Testis (tissue), 5 donors: ENCODE data around the gene ERCC6L2. TPM values are rescaled to one million over a fixed set of nuclear protein-coding genes. Genes with fewer than 3 reads are reported as not detected.

Experiments
- DNase-seq: peaks from one replicate; pipeline ENCODE4 v3.0.0-alpha.2; 2019
- H3K27ac ChIP-seq, 2 donors: fragments of 200-600 bp; sonication (generic); one replicate each; pipeline ENCODE4 v1.5.1; 2019
- H3K27me3 ChIP-seq: fragments of 200-600 bp; sonication (generic); one replicate; pipeline ENCODE4 v1.5.1; 2019
- H3K36me3 ChIP-seq: fragments of 200-600 bp; sonication (generic); one replicate; pipeline ENCODE4 v1.5.1; 2017; ENCODE audit warnings: low read depth; ENCODE audit errors: missing control alignments
- H3K4me1 ChIP-seq: fragments of 200-600 bp; sonication (generic); one replicate; pipeline ENCODE4 v1.5.1; 2019
- H3K4me3 ChIP-seq, 2 donors: fragments of 200-600 bp; sonication (generic); one replicate each; pipeline ENCODE4 v1.5.1; 2017 to 2019
- H3K9me3 ChIP-seq: fragments of 200-600 bp; sonication (generic); one replicate; pipeline ENCODE4 v1.5.1; 2017
- POLR2A ChIP-seq: fragments of 450-650 bp; IDR thresholded peaks from one replicate; pipeline ENCODE4 v1.6.1; 2017; ENCODE audit warnings: antibody characterized with exemption, mild to moderate bottlenecking, moderate library complexity
- WGBS, 2 donors: methylation state at CpG; one replicate each; pipeline ENCODE4 v1.1.5; 2018; 5-methylcytosine and 5-hydroxymethylcytosine counted together
- intact Hi-C: fragments of 100-400 bp; cut with DNase I; formaldehyde crosslinking; loops from one replicate; pipeline ENCODE4 v1.15.1; 2023; ENCODE audit warnings: low total_unique reads
- long read RNA-seq, 2 donors: transcript quantifications; one replicate each; lab custom pipeline, GENCODE V29; 2026
- polyA plus RNA-seq: library from polyadenylated mRNA; stranded (reverse); fragments of 350-450 nt; fragmentation: Illumina TruSeq; extraction: RNeasy Lipid Tissue Mini Kit (QIAGEN cat#74804); gene quantifications from one replicate; pipeline ENCODE4 v1.2.3, GENCODE V29; 2014; ENCODE audit warnings: low read depth, low replicate concordance; ENCODE audit not compliant: insufficient read depth
- total RNA-seq, 2 donors: library from RNA; depleted of rRNA; stranded (reverse); fragments of >200 nt; gene quantifications; one replicate each; pipeline ENCODE4 v1.2.3, GENCODE V29; 2016
- TF ChIP-seq, protein P1 (sequence below), 3 experiments: fragments of 450-650 bp in 2 of 3; fragments of 200-600 bp in 1 of 3; sonication (generic) in 1 of 3; IDR thresholded peaks; one replicate each; pipeline ENCODE4 v1.5.1; 2016 to 2019; ENCODE audit warnings: antibody characterized with exemption in 3 of 3, mild to moderate bottlenecking in 2 of 3, moderate library complexity in 1 of 3

The ERCC6L2 gene, protein sequence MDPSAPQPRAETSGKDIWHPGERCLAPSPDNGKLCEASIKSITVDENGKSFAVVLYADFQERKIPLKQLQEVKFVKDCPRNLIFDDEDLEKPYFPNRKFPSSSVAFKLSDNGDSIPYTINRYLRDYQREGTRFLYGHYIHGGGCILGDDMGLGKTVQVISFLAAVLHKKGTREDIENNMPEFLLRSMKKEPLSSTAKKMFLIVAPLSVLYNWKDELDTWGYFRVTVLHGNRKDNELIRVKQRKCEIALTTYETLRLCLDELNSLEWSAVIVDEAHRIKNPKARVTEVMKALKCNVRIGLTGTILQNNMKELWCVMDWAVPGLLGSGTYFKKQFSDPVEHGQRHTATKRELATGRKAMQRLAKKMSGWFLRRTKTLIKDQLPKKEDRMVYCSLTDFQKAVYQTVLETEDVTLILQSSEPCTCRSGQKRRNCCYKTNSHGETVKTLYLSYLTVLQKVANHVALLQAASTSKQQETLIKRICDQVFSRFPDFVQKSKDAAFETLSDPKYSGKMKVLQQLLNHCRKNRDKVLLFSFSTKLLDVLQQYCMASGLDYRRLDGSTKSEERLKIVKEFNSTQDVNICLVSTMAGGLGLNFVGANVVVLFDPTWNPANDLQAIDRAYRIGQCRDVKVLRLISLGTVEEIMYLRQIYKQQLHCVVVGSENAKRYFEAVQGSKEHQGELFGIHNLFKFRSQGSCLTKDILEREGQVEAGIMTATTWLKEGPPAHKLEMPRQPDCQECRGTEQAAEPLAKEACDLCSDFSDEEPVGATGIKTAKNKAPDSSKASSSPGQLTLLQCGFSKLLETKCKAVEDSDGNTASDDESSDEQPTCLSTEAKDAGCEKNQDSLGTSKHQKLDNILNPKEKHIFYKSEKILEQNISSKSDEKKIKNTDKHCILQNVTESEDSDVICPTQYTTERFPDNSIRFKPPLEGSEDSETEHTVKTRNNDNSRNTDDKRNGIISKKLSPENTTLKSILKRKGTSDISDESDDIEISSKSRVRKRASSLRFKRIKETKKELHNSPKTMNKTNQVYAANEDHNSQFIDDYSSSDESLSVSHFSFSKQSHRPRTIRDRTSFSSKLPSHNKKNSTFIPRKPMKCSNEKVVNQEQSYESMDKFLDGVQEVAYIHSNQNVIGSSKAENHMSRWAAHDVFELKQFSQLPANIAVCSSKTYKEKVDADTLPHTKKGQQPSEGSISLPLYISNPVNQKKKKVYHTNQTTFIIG (N-terminal part only)
- total RNA-seq (100 to 1,000 TPM in 1 of 2 donors, 10 to 100 TPM in 1; 83.9 to 100 TPM), polyA plus RNA-seq (14.8 TPM)
- long read RNA-seq, donor 1, partial matches to known transcripts: 0 of 3 reads
- long read RNA-seq, donor 1, other reads (novel, unspliced or antisense): 0 of 3 reads
- long read RNA-seq, donor 2, partial matches to known transcripts: 0 of 1 reads
- long read RNA-seq, donor 2, other reads (novel, unspliced or antisense): 0 of 1 reads

DNA sequence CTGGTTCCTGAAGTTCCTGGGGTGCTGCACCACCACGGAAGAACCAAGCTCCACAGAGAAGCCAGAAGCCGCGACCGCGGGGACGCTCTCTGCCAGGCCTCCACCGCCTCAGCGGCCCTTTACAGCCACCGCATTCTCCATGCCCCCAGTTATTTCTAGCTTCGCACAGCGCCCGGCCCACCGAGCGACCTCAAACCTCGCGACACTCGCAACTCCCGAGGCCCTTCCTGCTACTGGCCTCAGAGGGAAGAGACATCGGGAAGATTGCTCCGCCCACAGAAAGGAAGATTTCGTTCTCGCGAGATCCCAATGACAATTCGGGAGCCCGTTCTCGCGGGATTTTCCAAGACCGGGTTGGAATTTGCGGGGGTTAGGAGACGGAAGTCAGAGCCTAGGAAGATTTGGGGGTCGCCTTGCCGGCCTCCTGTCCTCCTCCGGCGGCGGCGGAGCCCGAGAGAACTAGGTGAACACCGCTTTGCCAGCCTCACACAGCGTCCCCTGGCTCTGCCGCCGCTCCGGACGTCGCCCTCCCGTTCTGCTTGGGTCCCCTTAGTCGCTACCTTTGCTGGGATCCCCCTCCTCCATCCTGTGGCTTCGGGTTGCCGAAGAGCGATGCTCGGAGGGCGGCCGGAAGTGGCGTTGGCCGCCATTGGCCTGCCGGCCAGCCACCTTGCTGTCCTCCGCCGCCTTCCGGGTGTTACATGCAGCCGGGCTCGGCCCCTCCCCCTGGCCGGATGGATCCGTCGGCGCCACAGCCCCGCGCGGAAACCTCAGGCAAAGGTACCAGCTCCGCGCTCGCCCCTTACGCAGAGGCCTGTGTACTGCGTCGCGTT lies at the start of gene ERCC6L2:
ERCC6L2 (plus strand) TSS at position 387 of the 833 bp plus-strand sequence; CDS start at position 735, 348 bp downstream.
- 0% methylated on average over 42 to 73 of the region's 74 CpGs for WGBS, 2 donors
- Histone ChIP-seq H3K9me3 (no peaks in the 10 kb centered on the region), H3K4me1 (peaks cover 11% of the 10 kb centered on the region), H3K36me3 (no peaks in the 10 kb centered on the region), H3K27me3 (no peaks in the 10 kb centered on the region), H3K4me3 (no peak within 1 kb of the TSS), H3K27ac (peak within 1 kb of the TSS in 1 of 2 donors; percentile 100)
- intact Hi-C loops: loop anchor here (10.0 kb wide), 1 partner anchor 361 kb away; the partner anchor contains the start of gene PTCH1
- TF ChIP-seq, protein P1, sequence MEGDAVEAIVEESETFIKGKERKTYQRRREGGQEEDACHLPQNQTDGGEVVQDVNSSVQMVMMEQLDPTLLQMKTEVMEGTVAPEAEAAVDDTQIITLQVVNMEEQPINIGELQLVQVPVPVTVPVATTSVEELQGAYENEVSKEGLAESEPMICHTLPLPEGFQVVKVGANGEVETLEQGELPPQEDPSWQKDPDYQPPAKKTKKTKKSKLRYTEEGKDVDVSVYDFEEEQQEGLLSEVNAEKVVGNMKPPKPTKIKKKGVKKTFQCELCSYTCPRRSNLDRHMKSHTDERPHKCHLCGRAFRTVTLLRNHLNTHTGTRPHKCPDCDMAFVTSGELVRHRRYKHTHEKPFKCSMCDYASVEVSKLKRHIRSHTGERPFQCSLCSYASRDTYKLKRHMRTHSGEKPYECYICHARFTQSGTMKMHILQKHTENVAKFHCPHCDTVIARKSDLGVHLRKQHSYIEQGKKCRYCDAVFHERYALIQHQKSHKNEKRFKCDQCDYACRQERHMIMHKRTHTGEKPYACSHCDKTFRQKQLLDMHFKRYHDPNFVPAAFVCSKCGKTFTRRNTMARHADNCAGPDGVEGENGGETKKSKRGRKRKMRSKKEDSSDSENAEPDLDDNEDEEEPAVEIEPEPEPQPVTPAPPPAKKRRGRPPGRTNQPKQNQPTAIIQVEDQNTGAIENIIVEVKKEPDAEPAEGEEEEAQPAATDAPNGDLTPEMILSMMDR (IDR thresholded peaks at IDR 0.05): no peak
- no peak for TF ChIP-seq POLR2A
- DNase-seq: peak; percentile 98

DNA sequence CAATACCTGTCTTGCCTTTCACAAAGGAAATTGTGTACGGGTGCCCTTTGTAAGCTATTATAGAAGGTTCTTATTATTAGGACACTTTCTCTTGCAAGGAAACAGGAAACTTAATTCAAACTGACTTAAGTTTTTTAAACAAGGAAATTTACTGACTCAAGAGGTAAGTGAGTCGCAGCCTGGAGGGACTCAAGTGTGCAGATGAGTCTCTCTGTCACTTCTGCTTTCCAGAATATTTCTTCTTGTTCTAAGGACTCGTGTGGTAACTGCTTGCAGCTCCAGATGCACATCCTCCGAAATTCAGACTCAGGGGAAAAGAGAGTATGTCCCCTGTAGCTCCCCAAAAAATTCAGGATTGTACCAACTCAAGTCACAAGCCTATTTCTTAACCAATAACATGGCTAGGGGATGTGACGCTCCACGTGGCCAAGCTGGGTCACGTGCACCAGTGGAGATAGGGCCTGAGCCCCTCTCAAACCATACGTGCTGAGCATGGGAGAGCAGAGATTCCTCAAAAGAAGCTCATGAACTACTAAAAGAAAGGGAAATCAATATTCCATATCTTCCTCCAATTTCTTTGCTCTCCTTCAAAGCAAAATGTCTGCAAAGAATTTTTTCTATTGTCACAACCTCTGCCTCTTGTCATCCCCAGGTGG lies 49.2 kb upstream of the ERCC6L2 start:
- intact Hi-C loops: no loop called here
- Histone ChIP-seq H3K36me3 (no peaks in the 10 kb centered on the region), H3K4me1 (peaks cover under 1% of the 10 kb centered on the region), H3K4me3 (no peak overlapping the region), H3K27ac (no peak overlapping the region), H3K27me3 (no peaks in the 10 kb centered on the region), H3K9me3 (no peaks in the 10 kb centered on the region)
- TF ChIP-seq, protein P1 (IDR thresholded peaks at IDR 0.05): no peak
- TF ChIP-seq POLR2A: no peak
- DNase-seq: no peak
- WGBS, 2 donors: 90 to 95% methylated on average over 8 of the region's 8 CpGs

DNA sequence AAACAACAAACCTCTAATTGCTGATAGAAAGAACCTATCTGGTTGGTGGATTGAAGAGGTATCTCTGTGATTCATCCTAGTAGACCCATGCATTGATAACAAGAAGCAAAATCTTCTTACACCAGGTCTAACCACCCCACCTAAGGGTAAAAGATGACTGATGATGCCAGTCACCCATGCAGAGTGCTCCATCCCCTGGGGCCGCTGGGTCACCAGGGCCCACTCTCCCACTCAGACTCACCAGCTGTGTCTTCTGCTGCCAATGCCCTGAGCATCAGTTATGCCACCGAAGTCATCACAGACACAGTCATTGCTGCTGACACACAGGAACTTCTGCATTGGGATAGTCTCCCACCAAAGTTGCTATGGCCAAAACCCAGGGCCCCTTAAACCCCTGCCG lies 44.7 kb upstream of the ERCC6L2 start:
- no peak overlapping the region for H3K27ac ChIP-seq
- DNase-seq: no peak
- H3K4me3 ChIP-seq: no peak overlapping the region
- H3K27me3 ChIP-seq: no peaks in the 10 kb centered on the region
- WGBS, 2 donors: 90 to 100% methylated on average over 3 of the region's 3 CpGs
- no peaks in the 10 kb centered on the region for H3K36me3 ChIP-seq
- H3K9me3 ChIP-seq: no peaks in the 10 kb centered on the region
- peaks cover 14% of the 10 kb centered on the region for H3K4me1 ChIP-seq
- TF ChIP-seq, protein P1 (IDR thresholded peaks at IDR 0.05): no peak
- no peak for TF ChIP-seq POLR2A
- intact Hi-C loops: no loop called here
